Activated B cell treated with CpG ODN at 0.5 μM for 24 hours (primary cell): ENCODE results near the gene SFXN5. TPM values are rescaled to one million over a fixed set of nuclear protein-coding genes. Genes with fewer than 3 reads are reported as not detected.

Experiments
- ATAC-seq: fragments of 200-7000 bp; cut with Tn5 transposase; one replicate; pipeline ENCODE4 v1.10.0; 2021; ENCODE audit warnings: low read depth, mild to moderate bottlenecking, moderate library complexity
- CTCF ChIA-PET: fragments of 350-600 bp; sonication (Branson Sonifier 250); formaldehyde crosslinking; loops from one replicate; lab custom pipeline; 2021; ENCODE audit warnings: antibody characterized with exemption; lab: Charles Lee
- POLR2A ChIA-PET: fragments of 350-600 bp; sonication (Branson Sonifier 250); formaldehyde crosslinking; loops from one replicate; lab custom pipeline; 2021; ENCODE audit warnings: antibody characterized with exemption; lab: Charles Lee
- DNase-seq: peaks from one replicate; pipeline ENCODE4 v3.0.0; 2022
- H3K27ac Mint-ChIP-seq: one replicate; pipeline ENCODE4 v1.8.0; 2020; ENCODE audit warnings: mixed read lengths
- H3K27me3 Mint-ChIP-seq: one replicate; pipeline ENCODE4 v1.8.0; 2021; ENCODE audit warnings: mixed read lengths
- H3K36me3 Mint-ChIP-seq: one replicate; pipeline ENCODE4 v1.8.0; 2021; ENCODE audit warnings: low read depth, mixed read lengths
- H3K4me1 Mint-ChIP-seq: one replicate; pipeline ENCODE4 v1.8.0; 2021; ENCODE audit warnings: mixed read lengths
- H3K4me3 Mint-ChIP-seq: one replicate; pipeline ENCODE4 v1.8.0; 2020; ENCODE audit warnings: mild to moderate bottlenecking, mixed read lengths
- H3K9me3 Mint-ChIP-seq: one replicate; pipeline ENCODE4 v1.8.0; 2020; ENCODE audit warnings: mixed read lengths
- CTCF ChIP-seq: fragments of 200-600 bp; IDR thresholded peaks from one replicate; pipeline ENCODE4 v1.8.0; 2022; ENCODE audit warnings: antibody characterized with exemption, mild to moderate bottlenecking
- intact Hi-C: fragments of 100-400 bp; cut with micrococcal nuclease; formaldehyde crosslinking; loops from one replicate; pipeline ENCODE4 v1.15.1; 2024
- total RNA-seq: library from RNA; stranded (reverse); gene quantifications from 2 replicates; pipeline ENCODE4 v1.2.3, GENCODE V29; 2022

The SFXN5 gene
- total RNA-seq, 1 donor from 2014 or later = 13.9 TPM

GRCh38 chr2:72993147-72993932, 78.2 kb downstream of the SFXN5 start:
- POLR2A ChIA-PET = no interaction called here
- Mint-ChIP-seq H3K4me3 (no peak overlapping the region), H3K27ac (no peak overlapping the region), H3K27me3 (no peaks in the 10 kb centered on the region), H3K36me3 (no peaks in the 10 kb centered on the region), H3K9me3 (no peaks in the 10 kb centered on the region), H3K4me1 (no peaks in the 10 kb centered on the region)
- peak; percentile 81 for TF ChIP-seq CTCF
- DNase-seq (peak; percentile 27), ATAC-seq (peak; percentile 71)
- intact Hi-C loops = loop anchor here (1.0 to 5.0 kb wide), 7 partner anchors 78 to 219 kb away; partner anchors contain the start of genes RAB11FIP5 and SFXN5
- CTCF ChIA-PET = interaction anchor here (1.0 to 5.7 kb wide), 8 partner anchors 12 to 219 kb away, joined by 3 to 67 read pairs (median 4); no protein-coding TSS in a partner anchor

DNA sequence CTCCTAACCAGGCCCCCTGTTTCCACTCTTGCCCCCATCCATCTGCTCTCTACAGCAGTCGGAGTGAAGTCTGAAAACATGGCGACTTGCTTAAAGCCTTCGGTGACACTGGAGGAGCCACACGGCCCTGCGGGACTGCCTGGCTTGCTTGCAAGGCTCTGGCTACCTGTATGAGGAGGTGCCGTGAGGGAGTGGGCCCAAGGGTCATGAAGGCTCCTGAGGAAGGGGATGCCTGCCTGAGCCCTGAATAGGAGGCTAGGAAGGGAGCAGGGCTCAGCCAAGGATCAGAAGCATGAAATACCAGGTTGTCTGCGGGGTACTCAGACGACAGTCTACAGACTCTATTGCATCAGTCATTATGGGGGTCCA, 78.8 kb downstream of the SFXN5 start:
- Mint-ChIP-seq H3K36me3 (no peaks in the 10 kb centered on the region), H3K4me3 (no peak overlapping the region), H3K27ac (no peak overlapping the region), H3K9me3 (no peaks in the 10 kb centered on the region), H3K27me3 (no peaks in the 10 kb centered on the region), H3K4me1 (no peaks in the 10 kb centered on the region)
- ATAC-seq = no peak
- intact Hi-C loops = loop anchor here (1.0 to 5.0 kb wide), 7 partner anchors 79 to 220 kb away; partner anchors contain the start of genes RAB11FIP5 and SFXN5
- CTCF ChIA-PET = interaction anchor here (0.6 to 5.7 kb wide), 7 partner anchors 12 to 220 kb away, joined by 3 to 67 read pairs (median 5); no protein-coding TSS in a partner anchor
- POLR2A ChIA-PET = interaction anchor here (1.4 kb wide), 1 partner anchor 184 kb away, joined by 4 read pairs; no protein-coding TSS in a partner anchor
- no peak for TF ChIP-seq CTCF
- no peak for DNase-seq

GRCh38 chr2:72991980-72992733, 79.4 kb downstream of the SFXN5 start:
- no peaks in the 10 kb centered on the region for H3K36me3 Mint-ChIP-seq
- POLR2A ChIA-PET = interaction anchor here (1.4 kb wide), 1 partner anchor 185 kb away, joined by 4 read pairs; no protein-coding TSS in a partner anchor

DNA sequence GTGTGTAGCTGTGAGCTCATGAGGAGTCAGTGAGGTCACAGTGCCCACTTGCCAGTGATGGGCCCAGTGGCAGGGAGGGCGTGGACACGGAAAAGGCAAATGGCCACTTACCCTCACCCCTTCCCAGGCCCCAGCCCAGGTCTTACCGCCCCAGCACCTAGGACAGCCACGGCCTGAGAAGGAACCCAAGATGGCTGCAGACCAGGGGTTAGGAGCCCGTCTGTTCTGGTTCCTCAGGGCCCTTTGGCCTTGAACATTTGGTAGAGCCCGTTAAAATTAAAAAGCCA, 80.1 kb downstream of the SFXN5 start:
- DNase-seq = peak; percentile 11
- TF ChIP-seq CTCF = no peak
- intact Hi-C loops = loop anchor here (5.0 kb wide), 1 partner anchor 99 kb away; no protein-coding TSS in a partner anchor
- H3K4me1 Mint-ChIP-seq = no peaks in the 10 kb centered on the region
- no peak overlapping the region for H3K27ac Mint-ChIP-seq
- CTCF ChIA-PET = interaction anchor here (0.8 to 5.7 kb wide), 8 partner anchors 11 to 221 kb away, joined by 3 to 67 read pairs (median 4); no protein-coding TSS in a partner anchor
- no peaks in the 10 kb centered on the region for H3K27me3 Mint-ChIP-seq
- no peak for ATAC-seq
- no peaks in the 10 kb centered on the region for H3K9me3 Mint-ChIP-seq
- H3K36me3 Mint-ChIP-seq = no peaks in the 10 kb centered on the region
- POLR2A ChIA-PET = interaction anchor here (1.4 kb wide), 1 partner anchor 186 kb away, joined by 4 read pairs; no protein-coding TSS in a partner anchor
- H3K4me3 Mint-ChIP-seq = no peak overlapping the region

More at GRCh38 chr2:72991980-72992733, 79.4 kb downstream of the SFXN5 start:
- H3K27me3 Mint-ChIP-seq = no peaks in the 10 kb centered on the region
- no peak for TF ChIP-seq CTCF
- H3K4me1 Mint-ChIP-seq = no peaks in the 10 kb centered on the region
- H3K9me3 Mint-ChIP-seq = no peaks in the 10 kb centered on the region
- H3K4me3 Mint-ChIP-seq = no peak overlapping the region
- ATAC-seq (no peak), DNase-seq (no peak)
- CTCF ChIA-PET = interaction anchor here (0.6 to 5.7 kb wide), 11 partner anchors 11 to 220 kb away, joined by 3 to 67 read pairs (median 4); no protein-coding TSS in a partner anchor
- intact Hi-C loops = loop anchor here (2.0 to 5.0 kb wide), 2 partner anchors 100 to 121 kb away; partner anchors contain the start of gene RAB11FIP5
- H3K27ac Mint-ChIP-seq = no peak overlapping the region
